Mucosa of descending colon (tissue), 3 donors: ENCODE data around the gene PRSS23. TPM values are rescaled to one million over a fixed set of nuclear protein-coding genes. Genes with fewer than 3 reads are reported as not detected.

Experiments
- ATAC-seq: fragments of 200-7000 bp; cut with Tn5 transposase; one replicate; pipeline ENCODE4 v1.9.1; 2020; ENCODE audit warnings: mild to moderate bottlenecking, moderate library complexity
- DNase-seq, 3 donors: peaks; one replicate each; pipeline ENCODE4 v3.0.0-alpha.2; 2020
- H3K36me3 ChIP-seq: fragments of 200-600 bp; one replicate; pipeline ENCODE4 v1.8.0; 2021; ENCODE audit warnings: low read depth, mild to moderate bottlenecking
- H3K4me1 ChIP-seq: fragments of 200-600 bp; one replicate; pipeline ENCODE4 v1.8.0; 2021; ENCODE audit warnings: low read depth, mild to moderate bottlenecking
- H3K4me3 ChIP-seq: fragments of 200-600 bp; one replicate; pipeline ENCODE4 v1.8.0; 2021; ENCODE audit warnings: mild to moderate bottlenecking
- H3K9me3 ChIP-seq: fragments of 200-600 bp; one replicate; pipeline ENCODE4 v1.8.0; 2021; ENCODE audit warnings: mild to moderate bottlenecking
- intact Hi-C, 2 donors: fragments of 100-400 bp; cut with DNase I in 1 of 2; cut with micrococcal nuclease in 1 of 2; formaldehyde crosslinking; loops; one replicate each; pipeline versions ENCODE4 v1.11.0 to v1.11.1; 2022; cut with DNase I, micrococcal nuclease
- total RNA-seq, 3 donors: library from RNA; stranded (reverse); fragmentation: NEBNext Ultra II Directional in 2 of 3; extraction: Animal tissue kit (Norgen Biotek cat#: 25700) in 2 of 3; gene quantifications; one replicate each; pipeline versions ENCODE4 v1.2.1 to v1.2.4, GENCODE V29; 2021 to 2023
- TF ChIP-seq, protein P1 (sequence below): fragments of 200-600 bp; IDR thresholded peaks from one replicate; pipeline ENCODE4 v1.8.0; 2022; ENCODE audit warnings: antibody characterized with exemption, mild to moderate bottlenecking
- donor health status: DM: no; HTN: no; CAD: no; lungs with moderate emphysema.
- donor health status: DM: no; HTN: no; CAD: no.
- donor health status: DM: no; HTN: yes; CAD: no.

Gene PRSS23
- total RNA-seq, 3 donors from 2014 or later = 75.0 to 128 (median 122) TPM

GRCh38 chr11:86797133-86797532 is 3.2 kb upstream of the PRSS23 start:
- ATAC-seq (no peak), DNase-seq (no peak)
- H3K9me3 ChIP-seq = no peaks in the 10 kb centered on the region
- no peak overlapping the region for H3K4me3 ChIP-seq
- H3K36me3 ChIP-seq = no peaks in the 10 kb centered on the region
- TF ChIP-seq, protein P1, sequence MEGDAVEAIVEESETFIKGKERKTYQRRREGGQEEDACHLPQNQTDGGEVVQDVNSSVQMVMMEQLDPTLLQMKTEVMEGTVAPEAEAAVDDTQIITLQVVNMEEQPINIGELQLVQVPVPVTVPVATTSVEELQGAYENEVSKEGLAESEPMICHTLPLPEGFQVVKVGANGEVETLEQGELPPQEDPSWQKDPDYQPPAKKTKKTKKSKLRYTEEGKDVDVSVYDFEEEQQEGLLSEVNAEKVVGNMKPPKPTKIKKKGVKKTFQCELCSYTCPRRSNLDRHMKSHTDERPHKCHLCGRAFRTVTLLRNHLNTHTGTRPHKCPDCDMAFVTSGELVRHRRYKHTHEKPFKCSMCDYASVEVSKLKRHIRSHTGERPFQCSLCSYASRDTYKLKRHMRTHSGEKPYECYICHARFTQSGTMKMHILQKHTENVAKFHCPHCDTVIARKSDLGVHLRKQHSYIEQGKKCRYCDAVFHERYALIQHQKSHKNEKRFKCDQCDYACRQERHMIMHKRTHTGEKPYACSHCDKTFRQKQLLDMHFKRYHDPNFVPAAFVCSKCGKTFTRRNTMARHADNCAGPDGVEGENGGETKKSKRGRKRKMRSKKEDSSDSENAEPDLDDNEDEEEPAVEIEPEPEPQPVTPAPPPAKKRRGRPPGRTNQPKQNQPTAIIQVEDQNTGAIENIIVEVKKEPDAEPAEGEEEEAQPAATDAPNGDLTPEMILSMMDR = no peak
- intact Hi-C loops = no loop called here
- H3K4me1 ChIP-seq = no peaks in the 10 kb centered on the region

- ATAC-seq (no peak), DNase-seq (no peak)
- Histone ChIP-seq H3K9me3 (no peaks in the 10 kb centered on the region), H3K4me3 (no peak overlapping the region), H3K36me3 (no peaks in the 10 kb centered on the region), H3K4me1 (no peaks in the 10 kb centered on the region)
- TF ChIP-seq, protein P1 = no peak
- intact Hi-C loops = no loop called here
Measured at GRCh38 chr11:86798988-86799387, 1.4 kb upstream of the PRSS23 start.

DNA sequence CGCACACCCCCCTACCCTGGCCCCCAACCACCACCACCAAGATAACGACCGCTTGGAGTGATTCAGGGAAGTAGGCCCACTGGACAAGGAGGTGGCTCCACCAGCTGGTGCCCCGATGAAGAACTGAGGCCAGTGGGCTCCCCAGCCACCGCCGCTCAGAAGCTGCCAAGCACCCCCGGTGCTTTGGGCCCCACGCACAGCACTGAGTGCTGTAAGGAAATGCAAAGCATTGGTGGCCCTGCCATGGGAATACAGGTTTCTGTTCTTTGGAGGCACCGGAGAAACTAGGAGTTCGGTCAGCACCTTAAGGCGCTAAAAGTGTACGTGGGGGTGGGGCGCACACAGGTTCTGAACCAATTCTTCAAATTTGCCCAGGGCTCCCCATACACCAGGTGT is 664 bp upstream of the PRSS23 start:
- H3K4me3 ChIP-seq = peak overlapping the region; percentile 21
- TF ChIP-seq, protein P1 = no peak
- no peaks in the 10 kb centered on the region for H3K36me3 ChIP-seq
- no peaks in the 10 kb centered on the region for H3K4me1 ChIP-seq
- DNase-seq (peak in 2 of 3 donors; percentile 41 to 50), ATAC-seq (peak; percentile 3)
- no peaks in the 10 kb centered on the region for H3K9me3 ChIP-seq
- intact Hi-C loops = loop anchor here in 1 of 2 donors (2.0 kb wide), 1 partner anchor 129 kb away; no protein-coding TSS in a partner anchor

GRCh38 chr11:86800960-86801272 is 574 bp downstream of the PRSS23 start:
- ATAC-seq (peak; percentile 2), DNase-seq (no peak)
- Histone ChIP-seq H3K4me3 (peak overlapping the region; percentile 21), H3K36me3 (no peaks in the 10 kb centered on the region), H3K4me1 (no peaks in the 10 kb centered on the region), H3K9me3 (no peaks in the 10 kb centered on the region)
- TF ChIP-seq, protein P1 = no peak
- intact Hi-C loops = loop anchor here in 1 of 2 donors (2.0 kb wide), 1 partner anchor 130 kb away; no protein-coding TSS in a partner anchor

GRCh38 chr11:86801364-86801763 is 1.0 kb downstream of the PRSS23 start:
- H3K4me1 ChIP-seq = no peaks in the 10 kb centered on the region
- H3K36me3 ChIP-seq = no peaks in the 10 kb centered on the region
- TF ChIP-seq, protein P1 = no peak
- intact Hi-C loops = loop anchor here in 1 of 2 donors (2.0 kb wide), 1 partner anchor 131 kb away; no protein-coding TSS in a partner anchor
- H3K4me3 ChIP-seq = no peak overlapping the region
- DNase-seq = no peak
- no peak for ATAC-seq
- H3K9me3 ChIP-seq = no peaks in the 10 kb centered on the region

- intact Hi-C loops = no loop called here
- no peak overlapping the region for H3K4me3 ChIP-seq
- H3K36me3 ChIP-seq = no peaks in the 10 kb centered on the region
- no peak for ATAC-seq
- DNase-seq = no peak
- no peaks in the 10 kb centered on the region for H3K9me3 ChIP-seq
- TF ChIP-seq, protein P1 = no peak
- no peaks in the 10 kb centered on the region for H3K4me1 ChIP-seq
Measured at GRCh38 chr11:86802146-86802545, 1.8 kb downstream of the PRSS23 start.
